ENCODE results near the gene SBK1.

Gene SBK1

GRCh38 chr16:28301620-28302019, 9.3 kb downstream of the SBK1 start:
- no peak for DNase-seq (ENCODE audit: low read depth)
- H3K4me3 ChIP-seq (ENCODE audit: low read depth, low read length) = no peak overlapping the region

- DNase-seq (ENCODE audit: low read depth) = no peak
- no peak overlapping the region for H3K4me3 ChIP-seq (ENCODE audit: low read depth, low read length)
Measured at GRCh38 chr16:28303132-28303531, 10.8 kb downstream of the SBK1 start.

GRCh38 chr16:28304214-28304613, 11.9 kb downstream of the SBK1 start:
- H3K4me3 ChIP-seq (ENCODE audit: low read depth, low read length) = no peak overlapping the region
- no peak for DNase-seq (ENCODE audit: low read depth)

- DNase-seq (ENCODE audit: low read depth) = no peak
- H3K4me3 ChIP-seq (ENCODE audit: low read depth, low read length) = no peak overlapping the region
Measured at GRCh38 chr16:28307936-28308335, 15.6 kb downstream of the SBK1 start.

GRCh38 chr16:28308794-28309584, 16.7 kb downstream of the SBK1 start:
- H3K4me3 ChIP-seq (ENCODE audit: low read depth, low read length) = no peak overlapping the region
- no peak for DNase-seq (ENCODE audit: low read depth)

GRCh38 chr16:28309811-28310311, 17.5 kb downstream of the SBK1 start:
- DNase-seq (ENCODE audit: low read depth) = no peak
- no peak overlapping the region for H3K4me3 ChIP-seq (ENCODE audit: low read depth, low read length)

GRCh38 chr16:28310796-28311195, 18.5 kb downstream of the SBK1 start:
- no peak for DNase-seq (ENCODE audit: low read depth)
- H3K4me3 ChIP-seq (ENCODE audit: low read depth, low read length) = no peak overlapping the region

- H3K4me3 ChIP-seq (ENCODE audit: low read depth, low read length) = no peak overlapping the region
- DNase-seq (ENCODE audit: low read depth) = no peak
Measured at GRCh38 chr16:28311413-28311812, 19.1 kb downstream of the SBK1 start.

- no peak for DNase-seq (ENCODE audit: low read depth)
- no peak overlapping the region for H3K4me3 ChIP-seq (ENCODE audit: low read depth, low read length)
Measured at GRCh38 chr16:28311913-28312312, 19.6 kb downstream of the SBK1 start.

- H3K4me3 ChIP-seq (ENCODE audit: low read depth, low read length) = no peak overlapping the region
- no peak for DNase-seq (ENCODE audit: low read depth)
Measured at GRCh38 chr16:28312327-28312726, 20.0 kb downstream of the SBK1 start.

- no peak overlapping the region for H3K4me3 ChIP-seq (ENCODE audit: low read depth, low read length)
Measured at GRCh38 chr16:28313587-28313986, 21.3 kb downstream of the SBK1 start.

GRCh38 chr16:28316054-28316453, 23.7 kb downstream of the SBK1 start:
- no peak overlapping the region for H3K4me3 ChIP-seq (ENCODE audit: low read depth, low read length)
- DNase-seq (ENCODE audit: low read depth) = no peak

More at GRCh38 chr16:28313587-28313986, 21.3 kb downstream of the SBK1 start:
- no peak for DNase-seq (ENCODE audit: low read depth)

- no peak overlapping the region for H3K4me3 ChIP-seq (ENCODE audit: low read depth, low read length)
- no peak for DNase-seq (ENCODE audit: low read depth)
Measured at GRCh38 chr16:28317040-28317880, 24.9 kb downstream of the SBK1 start.

- no peak overlapping the region for H3K4me3 ChIP-seq (ENCODE audit: low read depth, low read length)
- DNase-seq (ENCODE audit: low read depth) = no peak
Measured at GRCh38 chr16:28318042-28318744, 25.9 kb downstream of the SBK1 start.

GRCh38 chr16:28319476-28320022, 27.2 kb downstream of the SBK1 start:
- H3K4me3 ChIP-seq (ENCODE audit: low read depth, low read length) = no peak overlapping the region
- DNase-seq (ENCODE audit: low read depth) = no peak

- H3K4me3 ChIP-seq (ENCODE audit: low read depth, low read length) = no peak overlapping the region
- no peak for DNase-seq (ENCODE audit: low read depth)
Measured at GRCh38 chr16:28320023-28320561, 27.8 kb downstream of the SBK1 start.

- no peak for DNase-seq (ENCODE audit: low read depth)
- H3K4me3 ChIP-seq (ENCODE audit: low read depth, low read length) = no peak overlapping the region
Measured at GRCh38 chr16:28320741-28321140, 28.4 kb downstream of the SBK1 start.

GRCh38 chr16:28321700-28322411, 29.5 kb downstream of the SBK1 start:
- no peak for DNase-seq (ENCODE audit: low read depth)

More at GRCh38 chr16:28321700-28322411, 29.5 kb downstream of the SBK1 start:
- no peak overlapping the region for H3K4me3 ChIP-seq (ENCODE audit: low read depth, low read length)
